A673 (cell line): ENCODE data around the gene SYNDIG1L.

Experiments used
- CTCF ChIP-seq: fragments of 300-800, 200-600 bp; sonication (generic); conservative IDR thresholded peaks from 2 replicates; pipeline ENCODE4 v1.5.1; 2017; ENCODE audit warnings: low read depth, mild to moderate bottlenecking, antibody characterized with exemption, low read length, moderate library complexity, mixed read lengths
- EZH2 ChIP-seq: fragments of 200-600 bp; sonication (generic); IDR thresholded peaks from 2 replicates; pipeline ENCODE4 v1.6.1; 2017; ENCODE audit warnings: borderline replicate concordance, low read depth, mild to moderate bottlenecking, mixed read lengths, antibody characterized with exemption, low read length; ENCODE audit not compliant: poor library complexity, severe bottlenecking

GRCh38 chr14:74395094-74395493 lies 30.9 kb downstream of the SYNDIG1L start:
- TF ChIP-seq EZH2 (no peak), CTCF (no peak)
